GM06990 (cell line): ENCODE results near the gene LAG3.

Experiments used
- DNase-seq: peaks from one replicate; pipeline ENCODE4 v3.0.0-alpha.2; 2011; ENCODE audit not compliant: insufficient read length; ENCODE audit errors: extremely low read depth
- H3K27me3 ChIP-seq: replicated peaks from 2 replicates; pipeline ENCODE4 v1.6.0; 2011; ENCODE audit warnings: low read length; ENCODE audit not compliant: control insufficient read depth, insufficient read depth
- H3K36me3 ChIP-seq: 2 replicates; pipeline ENCODE4 v1.5.1; 2011; ENCODE audit warnings: low read length; ENCODE audit not compliant: control insufficient read depth, insufficient read depth
- H3K4me3 ChIP-seq: replicated peaks from 2 replicates; pipeline ENCODE4 v1.5.1; 2011; ENCODE audit warnings: low read depth, mild to moderate bottlenecking, control low read depth, low read length
- TF ChIP-seq, protein P1 (sequence below): IDR thresholded peaks from 2 replicates; pipeline ENCODE4 v1.5.1; 2011; ENCODE audit warnings: low read length, control low read depth, mild to moderate bottlenecking, inconsistent platforms; ENCODE audit not compliant: insufficient read depth, poor library complexity, severe bottlenecking

LAG3 gene

DNA sequence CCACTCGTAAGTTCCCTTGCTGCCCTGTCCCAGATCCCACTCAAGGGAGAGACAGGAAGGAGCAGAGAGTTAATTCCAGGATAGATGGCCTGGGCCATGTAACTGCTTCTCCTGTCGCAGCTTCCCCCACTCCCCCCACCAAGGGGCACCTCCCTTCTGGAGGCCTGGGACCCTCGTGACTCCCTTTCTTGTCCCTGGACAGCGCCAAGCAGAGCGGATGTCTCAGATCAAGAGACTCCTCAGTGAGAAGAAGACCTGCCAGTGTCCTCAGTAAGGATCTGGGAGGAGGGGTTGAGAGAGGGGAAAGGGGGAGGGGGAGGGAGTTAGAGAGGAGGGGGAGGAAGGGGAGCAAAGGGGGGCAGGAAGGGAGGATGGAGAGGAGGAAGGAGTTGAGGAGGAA lies 46.3 kb downstream of the LAG3 start:
- Histone ChIP-seq H3K36me3 (no peaks in the 10 kb centered on the region), H3K4me3 (no peak overlapping the region), H3K27me3 (peaks cover 5% of the 10 kb centered on the region)
- no peak for DNase-seq
- TF ChIP-seq, protein P1, sequence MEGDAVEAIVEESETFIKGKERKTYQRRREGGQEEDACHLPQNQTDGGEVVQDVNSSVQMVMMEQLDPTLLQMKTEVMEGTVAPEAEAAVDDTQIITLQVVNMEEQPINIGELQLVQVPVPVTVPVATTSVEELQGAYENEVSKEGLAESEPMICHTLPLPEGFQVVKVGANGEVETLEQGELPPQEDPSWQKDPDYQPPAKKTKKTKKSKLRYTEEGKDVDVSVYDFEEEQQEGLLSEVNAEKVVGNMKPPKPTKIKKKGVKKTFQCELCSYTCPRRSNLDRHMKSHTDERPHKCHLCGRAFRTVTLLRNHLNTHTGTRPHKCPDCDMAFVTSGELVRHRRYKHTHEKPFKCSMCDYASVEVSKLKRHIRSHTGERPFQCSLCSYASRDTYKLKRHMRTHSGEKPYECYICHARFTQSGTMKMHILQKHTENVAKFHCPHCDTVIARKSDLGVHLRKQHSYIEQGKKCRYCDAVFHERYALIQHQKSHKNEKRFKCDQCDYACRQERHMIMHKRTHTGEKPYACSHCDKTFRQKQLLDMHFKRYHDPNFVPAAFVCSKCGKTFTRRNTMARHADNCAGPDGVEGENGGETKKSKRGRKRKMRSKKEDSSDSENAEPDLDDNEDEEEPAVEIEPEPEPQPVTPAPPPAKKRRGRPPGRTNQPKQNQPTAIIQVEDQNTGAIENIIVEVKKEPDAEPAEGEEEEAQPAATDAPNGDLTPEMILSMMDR: no peak

DNA sequence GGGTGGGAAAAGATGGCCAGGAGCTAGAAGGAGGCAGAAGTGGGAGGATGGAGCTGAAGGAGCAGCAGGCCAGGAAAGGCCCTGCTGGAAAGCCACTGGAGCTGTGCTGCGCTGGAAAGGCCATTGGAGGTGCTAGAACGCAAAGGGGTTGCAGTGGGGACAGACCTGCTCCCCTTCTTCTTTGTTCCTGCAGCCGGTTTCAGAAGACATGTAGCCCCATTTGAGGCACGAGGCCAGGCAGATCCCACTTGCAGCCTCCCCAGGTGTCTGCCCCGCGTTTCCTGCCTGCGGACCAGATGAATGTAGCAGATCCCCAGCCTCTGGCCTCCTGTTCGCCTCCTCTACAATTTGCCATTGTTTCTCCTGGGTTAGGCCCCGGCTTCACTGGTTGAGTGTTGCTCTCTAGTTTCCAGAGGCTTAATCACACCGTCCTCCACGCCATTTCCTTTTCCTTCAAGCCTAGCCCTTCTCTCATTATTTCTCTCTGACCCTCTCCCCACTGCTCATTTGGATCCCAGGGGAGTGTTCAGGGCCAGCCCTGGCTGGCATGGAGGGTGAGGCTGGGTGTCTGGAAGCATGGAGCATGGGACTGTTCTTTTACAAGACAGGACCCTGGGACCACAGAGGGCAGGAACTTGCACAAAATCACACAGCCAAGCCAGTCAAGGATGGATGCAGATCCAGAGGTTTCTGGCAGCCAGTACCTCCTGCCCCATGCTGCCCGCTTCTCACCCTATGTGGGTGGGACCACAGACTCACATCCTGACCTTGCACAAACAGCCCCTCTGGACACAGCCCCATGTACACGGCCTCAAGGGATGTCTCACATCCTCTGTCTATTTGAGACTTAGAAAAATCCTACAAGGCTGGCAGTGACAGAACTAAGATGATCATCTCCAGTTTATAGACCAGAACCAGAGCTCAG lies 47.0 kb downstream of the LAG3 start:
- no peaks in the 10 kb centered on the region for H3K36me3 ChIP-seq
- H3K27me3 ChIP-seq: peaks cover 8% of the 10 kb centered on the region
- no peak for DNase-seq
- TF ChIP-seq, protein P1: no peak
- no peak overlapping the region for H3K4me3 ChIP-seq

DNA sequence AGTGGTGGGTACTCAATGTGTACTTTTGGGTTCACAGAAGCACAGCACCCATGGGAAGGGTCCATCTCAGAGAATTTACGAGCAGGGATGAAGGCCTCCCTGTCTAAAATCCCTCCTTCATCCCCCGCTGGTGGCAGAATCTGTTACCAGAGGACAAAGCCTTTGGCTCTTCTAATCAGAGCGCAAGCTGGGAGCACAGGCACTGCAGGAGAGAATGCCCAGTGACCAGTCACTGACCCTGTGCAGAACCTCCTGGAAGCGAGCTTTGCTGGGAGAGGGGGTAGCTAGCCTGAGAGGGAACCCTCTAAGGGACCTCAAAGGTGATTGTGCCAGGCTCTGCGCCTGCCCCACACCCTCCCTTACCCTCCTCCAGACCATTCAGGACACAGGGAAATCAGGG lies 47.8 kb downstream of the LAG3 start:
- H3K4me3 ChIP-seq: no peak overlapping the region
- peaks cover 8% of the 10 kb centered on the region for H3K27me3 ChIP-seq
- H3K36me3 ChIP-seq: no peaks in the 10 kb centered on the region
- TF ChIP-seq, protein P1: no peak
- no peak for DNase-seq

DNA sequence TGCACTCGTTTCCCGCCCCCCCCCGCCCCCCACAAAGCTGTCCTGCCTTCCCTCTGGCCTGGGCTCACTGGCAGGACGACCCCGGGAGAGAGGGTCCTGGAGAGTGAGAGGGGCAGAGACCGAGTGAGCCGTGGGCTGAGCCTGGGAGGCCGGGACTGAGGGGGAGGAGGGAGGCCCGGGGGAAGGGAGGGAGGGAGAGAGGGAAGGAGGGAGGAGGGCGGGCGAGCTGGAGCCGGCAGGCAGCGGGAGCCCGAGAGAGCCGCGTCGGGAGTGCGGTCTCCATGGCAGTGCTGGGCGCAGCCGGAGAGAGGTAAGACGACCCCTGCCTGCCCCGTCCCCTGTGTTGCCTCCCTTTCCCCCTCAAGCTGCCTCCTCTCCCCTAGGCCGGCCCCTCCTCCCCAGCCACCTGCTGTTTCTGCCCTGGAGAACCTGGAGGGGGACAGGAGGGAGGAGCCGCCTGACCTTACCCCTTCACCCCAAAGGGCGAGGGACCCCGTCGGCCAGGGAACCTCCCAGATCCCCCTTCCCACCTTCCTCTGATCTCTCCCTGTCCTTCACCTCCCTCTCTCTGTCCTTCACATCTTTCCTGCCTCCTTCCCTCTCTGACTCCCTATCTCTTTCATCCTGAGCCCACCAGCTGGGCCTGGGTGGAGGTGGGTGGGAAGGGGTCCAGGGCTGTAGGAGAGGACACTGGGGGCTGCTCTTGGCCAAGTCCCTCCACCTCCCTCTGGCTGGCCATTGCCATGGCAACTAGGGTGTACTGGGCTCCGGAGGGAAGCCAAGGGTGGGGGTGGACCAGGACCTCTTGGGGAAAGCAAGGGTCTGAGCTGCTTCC lies 49.5 kb downstream of the LAG3 start, which contains the start of gene GPR162:
TSS of gene GPR162 (plus strand) at position 231 of the 835 bp plus-strand sequence. CDS start 2,078 bp downstream, outside the sequence.
- TF ChIP-seq, protein P1: no peak
- Histone ChIP-seq H3K27me3 (peaks cover 8% of the 10 kb centered on the region), H3K36me3 (no peaks in the 10 kb centered on the region), H3K4me3 (no peak within 1 kb of the TSS)
- DNase-seq: no peak

DNA sequence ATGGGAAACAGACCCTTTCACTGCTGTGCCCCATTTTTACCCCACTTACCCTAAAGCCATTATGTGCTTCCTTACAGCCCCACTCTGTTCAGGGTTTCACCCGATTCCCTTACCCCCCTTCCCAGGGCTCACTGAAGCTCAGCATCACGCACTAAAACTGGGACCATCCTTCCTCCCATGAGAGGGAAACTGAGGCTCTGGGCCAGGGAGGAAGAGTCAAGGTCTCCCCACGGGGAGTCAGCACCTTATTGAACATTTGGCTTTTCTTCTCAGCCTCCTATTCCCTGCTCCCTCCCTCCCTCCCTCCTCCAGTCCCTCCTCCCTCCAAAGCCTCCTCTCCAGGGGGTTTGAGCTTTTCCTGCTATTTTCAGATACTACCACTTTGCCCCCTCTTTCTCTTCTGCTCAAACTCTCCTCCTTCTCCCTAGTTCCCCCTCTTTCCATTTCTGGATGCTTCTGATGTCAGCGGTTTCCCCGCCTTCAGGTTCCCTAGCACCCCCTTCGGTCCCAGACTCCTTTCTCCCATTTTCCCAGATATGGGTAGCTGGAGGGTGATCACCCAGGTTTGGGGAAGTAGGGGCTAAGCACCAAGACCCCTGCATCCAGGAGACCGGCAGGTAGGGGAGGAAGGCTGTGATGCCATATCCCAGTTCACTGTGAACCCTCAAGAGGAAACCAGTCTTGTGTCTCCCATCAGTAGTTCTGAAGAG lies 50.3 kb downstream of the LAG3 start:
- Histone ChIP-seq H3K27me3 (peaks cover 8% of the 10 kb centered on the region), H3K4me3 (no peak overlapping the region), H3K36me3 (no peaks in the 10 kb centered on the region)
- DNase-seq: no peak
- TF ChIP-seq, protein P1: no peak
